ENCODE data around the gene SCUBE1.

Gene SCUBE1

GRCh38 chr22:43256569-43256968 is 86.6 kb downstream of the SCUBE1 start:
- no peak for DNase-seq

- no peak for DNase-seq
Measured at GRCh38 chr22:43255299-43255698, 87.9 kb downstream of the SCUBE1 start.

GRCh38 chr22:43253839-43254238 is 89.3 kb downstream of the SCUBE1 start:
- no peak for DNase-seq

DNA sequence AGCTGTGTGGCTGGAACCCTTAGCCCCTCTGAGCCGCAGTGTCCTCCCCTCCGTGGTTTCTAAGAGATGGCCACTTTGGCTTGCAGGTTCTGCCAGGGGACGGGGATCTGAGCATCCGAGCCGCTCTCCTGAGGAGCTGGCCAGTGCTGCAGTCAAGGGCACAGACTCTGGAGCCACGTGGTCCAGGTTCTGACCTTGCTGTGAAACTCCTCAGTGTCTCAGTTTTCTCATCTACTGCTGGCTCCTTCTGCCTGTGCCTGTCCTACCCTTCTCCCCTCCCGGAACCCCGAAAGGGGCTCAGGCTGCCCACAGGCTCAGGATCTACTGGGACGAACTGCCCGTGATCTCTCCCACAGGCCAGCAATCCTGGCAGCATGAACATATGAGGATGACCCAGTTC is 90.9 kb downstream of the SCUBE1 start:
- no peak for DNase-seq

- DNase-seq = no peak
Measured at GRCh38 chr22:43249789-43250471, 93.2 kb downstream of the SCUBE1 start.

DNA sequence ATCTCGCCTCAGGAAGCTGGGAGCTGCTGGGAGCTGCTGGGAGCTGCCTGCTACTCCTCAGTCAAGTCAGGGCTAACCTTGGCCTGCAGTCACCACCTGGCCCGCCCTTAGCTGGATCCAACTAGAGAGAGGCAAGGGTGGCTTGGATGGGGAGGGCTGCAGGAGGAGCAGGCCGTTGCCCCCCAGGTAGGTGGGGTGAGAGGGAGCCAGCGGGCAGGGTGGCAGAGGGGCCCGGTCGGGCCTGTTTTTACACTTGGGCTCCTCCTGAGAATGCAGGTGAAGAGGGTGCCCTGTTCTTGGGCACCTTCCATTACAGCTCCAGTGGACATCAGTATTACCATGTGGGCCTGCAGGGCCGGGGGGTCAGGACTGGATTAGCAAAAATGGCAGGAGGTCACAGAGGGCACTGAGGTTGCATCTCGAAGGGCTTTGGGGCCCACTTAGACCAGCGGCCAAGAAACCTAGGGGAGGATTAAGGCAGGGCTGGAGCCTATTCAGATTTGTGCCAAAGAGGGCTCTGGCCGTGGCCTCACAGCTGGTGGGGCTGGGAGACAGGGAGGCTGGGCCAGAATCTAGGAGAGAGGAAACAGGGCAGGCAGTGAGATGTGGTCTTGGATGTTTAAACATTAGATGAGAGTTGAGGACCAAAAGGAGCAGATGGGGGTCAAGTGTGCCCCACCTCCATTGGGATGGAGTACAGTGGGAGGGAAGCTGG is 95.5 kb downstream of the SCUBE1 start:
- no peak for DNase-seq

DNA sequence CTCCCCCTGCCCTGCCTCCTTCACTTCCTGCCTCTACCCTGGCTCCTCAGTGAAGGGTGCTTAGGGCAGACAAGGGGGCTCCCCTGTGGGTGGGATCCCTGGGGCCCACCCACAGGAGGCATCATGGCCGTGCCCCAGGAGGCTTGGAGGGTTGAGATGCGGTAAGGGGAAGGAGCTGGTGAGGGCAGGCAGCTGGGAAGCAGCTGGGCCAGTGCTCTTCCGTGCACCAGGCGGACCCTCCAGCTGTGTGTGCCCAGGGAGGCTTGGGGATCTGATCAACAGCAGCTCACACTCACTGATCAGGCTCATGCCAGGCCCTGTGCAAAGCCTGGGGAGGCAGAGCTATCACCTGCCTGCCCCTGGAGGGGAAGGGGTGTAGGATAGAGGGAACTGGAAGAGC is 97.0 kb downstream of the SCUBE1 start:
- no peak for DNase-seq

DNA sequence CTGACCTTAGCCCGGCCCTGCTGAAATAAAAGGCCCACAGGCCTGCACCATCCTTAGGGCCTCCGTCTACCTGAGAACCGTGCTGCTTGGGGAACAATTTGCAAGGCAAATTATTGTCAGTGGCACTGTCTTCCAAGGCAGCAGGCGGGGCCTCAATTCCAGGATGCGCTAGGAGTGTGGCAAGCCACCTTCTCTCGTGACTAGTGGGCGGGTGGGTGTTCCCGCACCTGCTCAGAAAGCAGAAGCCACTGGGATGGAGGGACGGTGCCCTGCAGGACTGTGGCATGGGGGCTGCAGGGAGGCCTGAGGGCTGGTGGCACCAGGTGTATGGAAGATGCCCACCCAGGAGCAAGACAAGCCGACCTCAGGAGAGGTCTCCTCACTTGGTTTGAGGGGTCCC is 97.5 kb downstream of the SCUBE1 start:
- DNase-seq = no peak

DNA sequence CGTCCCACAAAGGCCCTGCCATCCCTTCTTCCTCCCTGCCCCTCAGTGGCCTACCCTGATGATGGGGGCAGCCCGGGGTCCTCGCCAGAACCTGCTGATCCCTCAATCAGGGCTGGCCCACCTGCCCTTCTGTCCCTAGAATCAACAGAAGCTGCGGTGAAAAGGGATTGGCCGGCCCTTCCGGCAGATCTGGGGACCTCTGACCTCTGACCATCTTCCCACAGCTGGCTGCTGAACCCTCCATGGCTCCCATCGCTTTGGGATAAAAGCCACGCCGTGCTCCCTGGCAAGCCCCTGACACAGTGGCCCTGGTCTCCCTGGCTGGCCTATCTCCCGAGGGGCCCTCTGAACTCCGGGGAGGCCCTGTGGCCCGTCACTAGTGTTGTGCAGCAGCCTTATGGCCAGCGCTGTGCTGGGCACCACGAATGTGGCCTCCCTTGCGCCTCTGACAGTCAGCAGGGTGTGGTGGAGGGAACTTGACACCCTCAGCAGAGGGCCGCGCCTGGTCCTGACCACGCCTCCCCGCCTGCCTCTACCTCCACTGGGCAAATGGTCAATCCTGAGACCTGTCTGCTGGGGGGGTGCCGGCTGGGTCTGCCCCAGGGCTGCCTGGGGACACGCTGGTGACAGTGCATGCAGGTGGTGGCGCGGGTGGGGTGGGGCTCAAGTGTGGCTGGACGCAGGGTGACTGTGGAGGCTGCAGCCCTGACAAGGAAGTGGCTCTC is 98.2 kb downstream of the SCUBE1 start:
- DNase-seq = no peak

GRCh38 chr22:43244402-43244801 is 98.8 kb downstream of the SCUBE1 start:
- DNase-seq = no peak

- no peak for DNase-seq
Measured at GRCh38 chr22:43243324-43243723, 99.8 kb downstream of the SCUBE1 start.

DNA sequence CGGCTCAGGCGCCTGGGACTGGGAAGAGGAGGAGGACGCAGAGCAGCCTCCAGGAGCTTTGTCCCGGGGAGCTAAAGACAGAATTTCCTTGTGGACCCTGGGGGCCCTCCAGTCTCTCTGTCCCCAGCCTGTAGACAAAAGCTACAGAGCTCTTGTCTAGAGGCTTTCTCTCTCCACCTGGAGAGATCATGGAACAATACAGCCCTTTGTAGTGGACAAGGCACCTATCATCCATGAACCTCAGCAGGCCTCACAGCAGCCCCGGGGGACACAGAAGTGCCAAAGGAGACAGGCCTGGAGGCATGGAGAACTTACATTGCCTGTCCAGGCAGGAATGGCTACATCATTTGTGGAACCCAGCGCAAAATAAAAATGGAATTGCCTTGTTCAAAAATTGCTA is 100.5 kb downstream of the SCUBE1 start:
- no peak for DNase-seq

DNA sequence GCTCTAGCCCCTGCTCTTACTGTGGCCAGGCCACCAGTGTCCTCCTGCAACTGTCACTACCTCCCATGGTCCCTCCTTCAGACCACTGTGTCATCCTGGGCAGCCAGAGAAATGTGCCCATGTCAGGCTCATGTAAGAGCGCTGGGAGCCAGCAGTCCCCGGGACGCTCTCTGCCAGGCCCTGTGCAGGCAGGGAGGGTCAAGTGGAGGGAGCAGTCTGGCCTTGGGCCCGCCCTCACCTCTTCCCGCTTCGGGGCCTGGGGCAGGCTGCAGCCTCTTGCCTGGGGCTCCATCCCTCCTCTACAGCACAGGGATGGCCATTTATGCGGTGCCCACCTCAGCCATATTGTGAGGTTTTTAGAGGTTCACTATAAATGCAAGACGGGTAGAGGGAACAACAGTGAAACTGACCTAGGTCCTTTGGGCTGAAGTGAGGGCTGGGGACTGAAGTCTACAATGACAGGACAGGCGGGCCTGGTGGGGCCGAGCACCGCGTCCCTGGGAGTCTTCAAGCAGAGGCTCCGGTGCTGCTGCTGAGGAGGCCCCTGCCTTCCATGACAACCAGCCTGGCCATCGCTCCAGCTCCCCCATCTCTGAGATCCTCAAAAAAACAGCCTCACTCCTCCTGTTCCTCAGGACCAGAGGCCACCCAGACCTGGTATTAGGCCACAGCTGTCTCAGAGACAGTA is 101.3 kb downstream of the SCUBE1 start:
- DNase-seq = no peak

DNA sequence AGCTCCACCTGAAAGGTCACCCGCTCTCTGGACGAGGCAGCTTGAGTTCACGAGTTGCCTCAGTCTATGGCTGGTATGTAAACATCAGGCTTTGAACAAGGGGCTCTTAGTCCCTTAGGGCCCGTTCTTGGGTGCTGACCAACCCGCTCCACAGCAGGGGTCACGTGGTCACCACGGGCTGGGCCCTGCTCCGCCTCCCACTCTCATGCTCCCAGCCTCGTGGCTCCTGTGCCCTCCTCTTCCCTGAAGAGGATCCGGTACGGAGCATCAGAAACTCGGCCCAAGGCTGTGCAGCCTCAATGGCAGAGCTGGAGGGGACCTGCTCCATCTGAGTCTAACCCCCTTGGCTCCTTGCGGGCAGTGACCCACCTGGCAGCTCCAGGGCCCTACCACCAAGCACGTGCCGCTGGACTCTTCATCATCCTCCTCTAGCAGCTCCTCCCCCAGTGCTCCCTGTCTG is 102.0 kb downstream of the SCUBE1 start:
- no peak for DNase-seq

GRCh38 chr22:43240614-43241013 is 102.6 kb downstream of the SCUBE1 start:
- no peak for DNase-seq

- DNase-seq = no peak
Measured at GRCh38 chr22:43239956-43240355, 103.2 kb downstream of the SCUBE1 start.

GRCh38 chr22:43239193-43239780 is 103.9 kb downstream of the SCUBE1 start:
- DNase-seq = no peak

- DNase-seq = no peak
Measured at GRCh38 chr22:43238526-43239006, 104.6 kb downstream of the SCUBE1 start.

DNA sequence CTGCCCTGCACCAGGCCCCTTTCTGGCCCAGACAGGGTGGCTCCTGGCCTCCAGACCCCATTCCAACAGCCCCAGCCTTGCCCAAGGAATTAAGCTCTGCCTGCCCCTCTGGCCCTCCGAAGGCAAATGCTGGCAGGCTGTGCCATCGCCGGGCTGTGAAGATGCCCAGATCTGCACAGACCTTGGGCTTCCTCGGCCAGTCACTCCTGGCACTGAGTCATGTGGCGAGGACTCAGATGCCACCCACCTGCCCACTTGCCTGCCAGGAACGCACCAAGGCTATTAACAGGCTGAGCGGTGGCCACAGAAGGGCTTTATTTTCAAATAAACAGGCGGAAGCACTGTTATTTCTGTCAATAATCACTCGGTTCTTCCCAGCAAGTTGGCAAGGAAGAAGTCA is 105.9 kb downstream of the SCUBE1 start:
- DNase-seq = no peak

GRCh38 chr22:43236411-43237166 is 106.6 kb downstream of the SCUBE1 start:
- no peak for DNase-seq

DNA sequence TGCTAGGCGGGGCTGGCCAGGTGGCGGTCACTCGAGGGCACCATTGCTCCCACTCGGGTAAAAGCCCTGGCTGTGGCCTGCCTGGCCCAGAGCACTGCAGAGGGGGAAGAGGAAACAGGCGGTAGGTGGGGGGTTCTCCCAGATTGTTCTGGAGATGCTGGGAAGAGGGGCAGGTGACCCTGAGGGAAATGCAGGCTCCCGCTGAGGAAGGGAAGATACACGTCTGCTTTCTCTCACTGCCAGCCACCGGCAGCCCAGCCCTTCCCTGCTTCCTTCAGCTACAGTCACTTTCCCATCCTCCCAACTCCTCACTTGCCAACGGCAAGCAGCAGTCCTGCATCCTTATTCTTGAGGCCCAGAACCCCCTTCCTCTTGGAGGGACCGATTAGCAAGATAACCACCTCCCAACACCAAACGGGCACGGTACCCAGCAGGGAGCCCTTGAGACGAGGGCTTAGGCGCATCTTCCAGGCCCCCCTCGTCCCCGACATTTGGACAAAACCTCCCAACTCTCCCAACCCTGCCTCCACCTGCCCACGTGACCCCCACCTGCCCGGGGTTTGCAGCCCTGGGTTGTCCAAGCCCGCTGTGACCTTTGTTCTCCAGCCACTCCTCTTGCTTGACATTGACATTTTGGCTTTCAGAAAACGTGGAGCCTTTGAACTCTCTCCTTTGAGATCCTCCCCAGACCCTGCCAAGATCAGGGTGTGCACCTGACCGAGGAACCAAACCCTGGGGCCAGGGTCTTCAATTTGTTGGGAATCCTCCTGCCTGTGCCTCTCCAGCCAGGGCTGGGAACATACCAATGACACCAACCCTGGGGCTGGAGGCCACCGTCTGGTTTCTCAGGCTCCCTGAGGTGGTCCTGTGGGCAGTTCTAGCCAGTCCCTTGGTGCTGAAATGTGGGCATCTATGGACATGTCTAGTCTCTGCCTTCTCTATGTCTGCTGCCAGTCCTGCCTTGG is 107.4 kb downstream of the SCUBE1 start:
- no peak for DNase-seq
